HPDE6-E6E7 (cell line): ENCODE measurements around the gene DOK1.
A peak's percentile ranks its signal among the peaks of the same experiment; 100 is the strongest.
"Not testable (repeated sequence)": the region's sequence is repeated elsewhere in the genome, so short reads cannot be mapped to it uniquely, and the experiment has no call there.

ENCODE experiments used
- DNase-seq: peaks from one replicate; pipeline ENCODE4 v3.0.0; 2011; ENCODE audit warnings: missing footprints; ENCODE audit errors: extremely low spot score

The DOK1 gene

DNA sequence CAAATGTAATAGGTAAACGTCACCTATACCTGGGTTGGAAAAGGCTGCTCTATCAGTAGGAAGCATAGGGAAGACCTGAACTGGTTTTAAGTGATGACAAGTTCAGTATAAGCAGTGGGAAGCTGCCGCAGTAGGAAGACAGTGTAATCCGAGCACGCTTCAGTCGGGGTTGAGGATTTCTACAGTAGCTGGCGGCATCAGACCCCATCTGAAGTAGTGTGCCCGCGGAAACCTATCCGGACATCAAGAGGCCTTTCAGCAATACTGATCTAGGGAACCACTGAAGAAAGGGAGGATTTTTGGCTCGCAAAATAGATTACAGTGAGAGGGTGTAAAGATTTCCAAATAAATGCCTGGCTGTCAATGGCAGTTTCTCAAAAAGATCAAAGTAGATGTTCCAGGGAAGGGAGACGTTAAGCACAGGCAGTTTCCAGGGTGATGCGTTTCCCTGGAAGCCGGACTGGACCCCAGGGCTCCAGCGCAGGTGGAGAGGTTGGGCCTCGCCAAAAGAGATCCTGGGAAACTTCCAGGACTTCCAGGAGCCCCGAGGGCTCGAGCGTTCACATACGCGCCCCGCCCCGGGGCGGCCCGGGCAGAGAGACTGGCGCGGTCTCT is 6.1 kb upstream of the DOK1 start:
- DNase-seq = no peak

DNA sequence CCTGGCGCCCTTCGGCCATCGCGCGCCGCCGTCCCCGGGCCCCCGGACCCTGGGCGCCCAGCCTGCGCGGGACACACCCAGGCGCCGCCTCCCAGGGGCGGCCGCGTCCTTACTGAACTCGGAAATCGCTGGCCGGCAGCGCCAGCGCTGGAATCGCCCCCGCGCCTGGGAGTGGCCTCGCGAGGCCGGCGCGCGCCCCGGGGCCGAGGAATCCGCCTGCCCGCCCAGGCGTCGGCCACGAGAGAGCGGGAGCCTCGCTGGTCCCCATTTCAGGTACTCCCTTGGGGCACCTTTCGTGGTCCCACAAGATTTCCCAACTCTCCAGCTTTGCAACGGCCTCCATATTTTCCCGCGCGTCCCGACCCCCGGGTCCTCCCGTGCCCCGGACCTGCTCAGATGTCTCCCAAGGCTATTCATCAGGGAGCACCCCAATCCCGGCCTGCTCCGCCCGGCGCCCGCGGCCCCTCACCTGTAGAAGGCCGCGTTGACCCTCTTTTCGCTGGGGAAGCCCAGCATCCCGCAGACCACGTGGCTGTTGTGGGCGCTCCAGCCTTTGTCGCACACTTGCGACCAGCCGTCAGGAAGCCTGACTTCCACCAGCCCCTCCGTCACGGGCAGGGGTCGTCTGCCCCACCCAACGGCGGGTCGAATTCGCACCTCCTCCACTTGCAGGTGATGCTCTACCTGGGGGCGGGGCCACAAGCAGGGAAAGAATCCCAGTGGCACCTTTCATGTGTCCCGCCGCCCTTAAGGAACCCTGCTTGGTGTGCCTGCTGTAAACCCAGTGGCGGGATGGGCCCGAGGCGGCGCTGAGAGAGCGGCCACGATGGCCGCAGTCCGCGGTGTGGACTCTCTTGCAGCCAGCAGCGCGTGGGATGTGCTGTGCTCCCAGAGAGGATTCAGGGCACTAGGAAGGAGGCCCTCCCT is 5.4 kb upstream of the DOK1 start:
- peak; percentile 55 for DNase-seq

DNA sequence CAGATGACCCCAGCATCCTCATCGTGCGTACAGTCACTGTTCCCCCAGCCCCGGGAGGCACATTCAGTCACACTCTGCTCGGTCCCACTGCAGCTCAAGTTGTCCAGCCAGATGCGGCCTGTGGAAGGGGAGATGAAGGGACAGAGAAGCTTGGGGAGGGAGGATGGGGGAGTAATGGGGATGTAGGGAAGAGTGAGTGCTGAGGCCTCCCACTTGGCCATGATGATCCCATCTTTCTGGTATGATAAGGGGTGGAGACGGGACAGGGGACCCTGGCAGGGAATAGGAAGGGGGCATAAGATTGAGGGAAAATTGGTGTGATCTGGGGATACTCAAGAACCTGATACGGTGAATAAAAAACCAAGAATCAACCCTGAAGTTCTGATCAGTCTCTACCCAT is 4.3 kb upstream of the DOK1 start:
- no peak for DNase-seq

DNA sequence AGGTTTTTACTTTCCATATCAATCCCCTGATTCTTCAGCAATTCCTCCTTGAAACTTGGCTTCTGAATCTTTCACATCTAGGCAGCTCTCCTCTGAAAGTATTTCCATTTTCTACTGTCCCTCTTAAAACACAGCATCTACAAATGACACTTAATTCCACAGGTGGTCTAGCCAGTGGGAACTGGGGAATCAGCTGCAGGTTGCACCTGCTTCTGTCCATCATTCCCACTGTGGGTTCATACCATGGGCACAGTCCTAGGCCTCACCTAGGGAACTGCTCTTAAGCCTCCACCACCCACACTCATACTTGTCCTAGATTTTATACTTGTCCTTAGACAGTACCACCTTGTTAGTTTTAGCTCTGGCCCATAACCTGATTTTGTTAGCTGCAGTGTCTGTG is 3.0 kb upstream of the DOK1 start:
- DNase-seq = no peak

DNA sequence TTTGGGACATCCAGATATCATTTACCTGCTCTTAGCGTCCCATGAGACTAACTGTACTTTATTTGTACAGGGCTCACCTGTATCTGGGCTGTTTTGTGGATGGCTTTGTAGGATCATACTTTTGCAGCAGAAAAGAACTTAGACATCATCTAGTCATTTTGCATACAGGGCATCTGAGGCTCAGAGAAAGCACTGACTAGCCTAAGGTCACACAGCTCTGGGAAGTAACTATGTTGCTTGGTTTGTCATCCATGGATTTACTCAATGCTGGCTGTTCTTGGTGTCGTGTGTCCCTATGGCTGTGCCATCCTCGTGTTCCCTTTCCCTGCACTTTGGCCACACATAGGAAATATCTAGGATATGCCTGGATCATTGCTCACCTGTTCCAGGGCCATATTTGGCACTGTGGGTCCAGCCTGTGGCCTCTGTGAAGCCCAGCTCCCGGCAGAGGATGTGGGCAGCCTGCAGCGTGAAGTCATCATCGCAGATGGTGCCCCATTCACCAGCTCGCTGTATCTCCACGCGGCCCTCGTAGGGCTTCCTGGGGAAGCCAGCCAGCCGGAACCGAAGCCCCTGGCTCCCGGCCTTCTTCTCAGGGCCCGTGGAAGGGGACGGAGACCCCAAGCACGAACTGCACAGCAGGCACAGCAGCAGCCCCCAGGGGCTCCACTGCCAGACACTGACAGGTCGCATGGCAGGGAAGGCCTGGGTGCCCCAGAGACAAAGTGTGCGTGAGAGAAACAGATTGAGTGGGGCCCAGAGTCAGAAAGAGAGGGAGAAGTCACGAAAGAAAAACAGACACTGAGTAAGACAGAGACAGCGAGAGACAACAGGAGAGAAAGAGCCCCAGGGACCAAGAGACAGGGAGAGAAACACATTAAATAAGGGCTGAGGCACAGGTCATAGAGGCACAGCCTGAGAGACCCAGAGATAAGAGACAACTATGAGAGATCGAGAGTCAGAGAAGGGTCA is 2.3 kb upstream of the DOK1 start:
- DNase-seq = no peak

DNA sequence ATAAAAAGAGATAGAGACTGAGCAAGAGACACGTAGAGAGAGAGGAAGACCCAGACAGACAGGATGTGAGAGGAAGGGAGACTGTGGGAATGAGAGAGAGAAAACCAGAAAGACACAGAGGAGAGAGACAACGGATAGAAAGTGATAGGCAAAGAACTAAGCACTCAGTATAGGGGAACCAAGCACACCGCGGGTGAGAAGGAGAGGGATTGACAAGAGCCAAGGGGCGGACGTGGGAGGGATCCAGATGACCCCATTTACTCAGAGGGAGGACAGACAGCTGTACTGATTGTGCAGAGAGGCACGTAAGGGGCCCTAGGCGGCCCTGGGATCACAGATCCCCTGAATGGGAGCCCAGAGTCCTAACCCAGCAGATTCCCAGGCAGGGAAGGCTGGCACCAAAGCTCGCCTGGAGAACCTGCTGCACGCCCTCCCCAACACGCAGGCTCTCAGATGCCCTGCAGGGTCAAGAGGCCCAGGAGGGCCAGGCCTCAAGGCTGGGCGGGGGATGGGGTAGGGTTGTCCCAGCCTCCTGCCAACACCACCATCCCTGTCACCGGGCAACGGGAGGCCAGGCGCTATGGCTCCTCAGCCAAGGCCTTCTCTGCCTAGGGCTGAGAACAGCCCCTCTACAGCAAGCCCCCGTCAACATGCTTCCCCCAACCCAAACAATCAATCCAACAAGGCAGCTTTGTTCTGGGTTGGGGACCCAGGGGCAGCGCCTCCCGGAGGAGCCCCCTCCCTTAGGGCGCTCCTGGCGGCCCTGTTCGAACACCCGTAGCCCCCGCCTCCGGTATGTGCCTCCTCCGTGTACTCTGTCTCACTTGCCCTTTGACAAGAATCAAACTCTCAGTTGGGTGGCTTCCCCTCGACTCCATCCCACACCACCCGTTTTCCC is 1.4 kb upstream of the DOK1 start:
- no peak for DNase-seq

DNA sequence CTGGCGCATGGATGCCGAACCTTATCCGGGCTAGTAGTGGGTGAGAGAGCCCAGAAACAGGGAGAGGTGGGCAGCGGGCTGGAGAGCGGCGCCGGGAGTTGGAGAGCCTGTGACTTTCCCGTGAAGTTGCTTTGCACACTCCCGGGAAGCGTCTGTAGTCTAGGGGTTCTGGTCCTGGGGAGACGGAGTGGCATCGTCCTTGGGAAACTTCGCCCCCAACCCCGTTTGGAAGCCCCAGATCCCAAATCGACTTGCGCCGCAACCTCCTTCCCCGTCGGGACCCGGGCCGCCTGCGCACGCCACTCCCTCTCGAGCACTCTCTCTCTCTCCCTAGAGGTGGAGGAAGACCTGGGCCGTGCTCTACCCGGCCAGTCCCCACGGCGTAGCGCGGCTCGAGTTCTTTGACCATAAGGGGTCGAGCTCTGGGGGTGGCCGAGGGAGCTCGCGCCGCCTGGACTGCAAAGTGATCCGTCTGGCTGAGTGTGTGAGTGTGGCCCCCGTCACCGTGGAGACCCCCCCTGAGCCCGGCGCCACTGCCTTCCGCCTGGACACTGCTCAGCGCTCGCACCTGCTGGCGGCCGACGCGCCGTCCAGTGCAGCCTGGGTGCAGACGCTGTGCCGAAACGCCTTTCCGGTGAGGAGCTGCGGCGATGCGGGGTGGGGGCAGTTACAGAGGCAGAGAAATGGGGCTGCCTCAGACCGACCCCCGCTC is 456 bp downstream of the DOK1 start:
- no peak for DNase-seq

DNA sequence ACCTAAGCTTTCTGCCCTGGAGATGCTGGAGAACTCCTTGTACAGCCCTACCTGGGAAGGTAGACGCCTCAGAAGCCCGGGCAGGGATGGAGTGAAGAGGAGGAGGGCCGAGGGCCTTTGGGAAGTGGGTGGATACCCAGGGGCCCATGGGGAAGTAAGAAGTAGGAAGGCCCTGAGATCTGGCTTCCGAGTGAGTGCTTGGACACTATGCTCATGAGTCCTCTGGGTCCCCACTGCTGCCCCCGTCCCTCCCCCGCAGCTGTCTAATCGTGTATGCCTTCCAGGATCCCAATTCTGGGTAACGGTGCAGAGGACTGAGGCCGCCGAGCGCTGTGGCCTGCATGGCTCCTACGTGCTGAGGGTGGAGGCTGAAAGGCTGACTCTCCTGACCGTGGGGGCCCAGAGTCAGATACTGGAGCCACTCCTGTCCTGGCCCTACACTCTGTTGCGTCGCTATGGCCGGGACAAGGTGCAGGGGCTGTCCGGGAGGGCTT is 1.1 kb downstream of the DOK1 start:
- no peak for DNase-seq

DNA sequence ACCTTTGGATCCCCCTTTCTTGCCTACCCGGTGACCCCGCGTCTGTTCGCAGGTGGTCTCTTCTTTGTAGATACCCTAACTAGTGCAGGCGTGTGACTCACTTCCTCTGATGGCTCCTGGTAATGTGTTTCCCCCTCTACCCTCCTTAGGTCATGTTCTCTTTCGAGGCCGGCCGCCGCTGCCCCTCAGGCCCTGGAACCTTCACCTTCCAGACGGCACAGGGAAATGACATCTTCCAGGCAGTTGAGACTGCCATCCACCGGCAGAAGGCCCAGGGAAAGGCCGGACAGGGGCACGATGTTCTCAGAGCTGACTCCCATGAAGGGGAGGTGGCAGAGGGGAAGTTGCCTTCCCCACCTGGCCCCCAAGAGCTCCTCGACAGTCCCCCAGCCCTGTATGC is 1.6 kb downstream of the DOK1 start:
- no peak for DNase-seq

DNA sequence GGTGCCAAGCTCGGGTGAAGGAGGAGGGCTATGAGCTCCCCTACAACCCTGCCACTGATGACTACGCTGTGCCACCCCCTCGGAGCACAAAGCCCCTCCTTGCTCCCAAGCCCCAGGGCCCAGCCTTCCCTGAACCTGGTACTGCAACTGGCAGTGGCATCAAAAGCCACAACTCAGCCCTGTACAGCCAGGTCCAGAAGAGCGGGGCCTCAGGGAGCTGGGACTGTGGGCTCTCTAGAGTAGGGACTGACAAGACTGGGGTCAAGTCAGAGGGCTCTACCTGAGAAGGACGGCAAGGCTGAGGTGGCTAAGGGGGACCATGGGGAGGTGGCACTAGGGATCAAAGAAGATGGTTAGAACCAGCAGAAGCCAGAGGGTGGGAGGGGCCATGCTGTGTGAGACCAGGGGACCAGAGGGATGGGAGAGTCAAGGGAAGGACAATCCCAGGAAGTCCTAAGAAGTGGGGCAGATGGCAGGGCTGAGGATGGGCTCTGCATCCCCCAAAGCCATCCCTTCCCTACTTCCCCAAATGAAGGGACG is 2.4 kb downstream of the DOK1 start:
- DNase-seq = no peak

DNA sequence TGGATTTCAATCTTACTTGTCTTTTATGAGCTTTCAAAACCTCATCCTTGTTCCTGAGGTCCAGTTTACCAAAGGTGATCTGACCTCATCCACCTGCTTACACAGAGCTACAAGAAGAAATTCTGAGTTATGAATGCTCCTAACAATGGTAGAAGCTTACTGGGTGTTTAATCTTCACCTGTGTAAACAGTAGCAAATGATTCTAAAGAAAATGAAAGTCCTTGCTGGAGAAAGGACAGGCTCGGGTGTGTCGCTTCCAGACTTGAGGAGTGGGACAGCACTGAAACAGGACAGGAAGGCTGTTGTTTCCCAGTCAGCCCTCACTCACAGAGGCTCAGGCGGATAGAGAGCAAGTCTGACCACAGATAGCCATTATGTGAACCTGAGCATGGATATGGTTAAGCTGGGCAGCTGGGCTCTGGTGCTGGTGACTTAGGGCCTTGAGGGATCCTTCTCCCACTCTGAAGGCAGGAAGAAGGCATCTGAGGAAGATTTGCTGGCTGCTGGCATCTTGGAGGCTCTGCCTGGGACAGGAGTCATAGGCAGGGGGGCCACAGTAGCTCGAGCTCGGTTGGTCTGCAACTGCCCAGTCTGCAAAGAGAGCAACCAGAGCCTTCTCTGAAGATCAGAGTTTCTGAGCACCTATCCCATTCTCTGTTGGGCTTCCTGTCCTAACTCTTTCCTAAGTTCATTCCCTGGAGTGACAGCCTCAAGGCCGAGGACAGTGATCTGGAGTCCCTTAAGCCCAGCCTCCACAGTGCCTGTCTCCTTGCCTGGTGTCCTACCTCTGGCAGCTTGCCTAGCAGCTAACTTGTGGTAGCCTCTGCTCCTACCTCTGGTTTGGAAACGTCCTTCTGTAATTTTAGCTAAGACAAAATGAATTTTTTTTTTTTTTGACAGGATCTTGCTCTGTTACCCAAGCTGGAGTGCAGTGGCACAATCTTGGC is 4.0 kb downstream of the DOK1 start:
- no peak for DNase-seq

DNA sequence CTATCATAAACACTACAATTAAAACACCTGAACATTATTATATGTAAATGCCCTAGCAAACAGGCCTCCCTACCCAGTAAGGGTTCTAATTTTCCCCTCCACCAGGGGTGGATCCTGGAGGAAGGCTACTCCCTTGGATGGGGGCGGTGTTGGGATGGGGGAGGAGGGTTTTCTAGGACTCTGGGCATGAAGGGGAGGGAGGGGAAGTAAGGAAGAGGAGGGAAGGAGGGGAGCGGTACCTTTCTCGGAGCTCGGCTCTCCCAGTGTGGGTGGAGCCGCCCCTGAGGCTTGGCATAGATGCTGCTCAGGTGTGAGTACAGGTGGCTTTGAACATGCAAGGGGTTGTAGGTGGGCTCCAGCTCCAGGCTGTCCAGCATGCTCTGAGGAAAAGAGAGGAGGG is 5.4 kb downstream of the DOK1 start:
- no peak for DNase-seq

DNA sequence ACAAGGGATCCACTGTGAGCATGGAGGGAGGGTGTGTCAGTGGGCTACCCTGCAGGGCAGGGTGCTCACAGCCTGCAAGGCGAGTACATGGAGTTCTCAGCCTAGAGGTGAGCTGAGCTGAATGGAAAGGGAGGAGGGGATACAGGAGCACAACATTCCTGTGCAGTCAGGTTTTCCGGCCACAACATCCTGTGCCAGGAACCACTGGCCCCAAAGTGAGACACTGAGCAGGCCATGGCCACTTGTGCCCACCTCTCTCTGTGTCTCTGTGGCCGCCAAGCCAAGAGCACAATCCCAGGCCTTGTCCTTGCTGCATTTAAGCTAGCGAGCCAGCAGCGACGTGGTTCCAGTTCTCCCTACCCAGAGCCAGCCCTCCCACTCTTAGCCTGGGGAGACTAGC is 6.1 kb downstream of the DOK1 start:
- no peak for DNase-seq

DNA sequence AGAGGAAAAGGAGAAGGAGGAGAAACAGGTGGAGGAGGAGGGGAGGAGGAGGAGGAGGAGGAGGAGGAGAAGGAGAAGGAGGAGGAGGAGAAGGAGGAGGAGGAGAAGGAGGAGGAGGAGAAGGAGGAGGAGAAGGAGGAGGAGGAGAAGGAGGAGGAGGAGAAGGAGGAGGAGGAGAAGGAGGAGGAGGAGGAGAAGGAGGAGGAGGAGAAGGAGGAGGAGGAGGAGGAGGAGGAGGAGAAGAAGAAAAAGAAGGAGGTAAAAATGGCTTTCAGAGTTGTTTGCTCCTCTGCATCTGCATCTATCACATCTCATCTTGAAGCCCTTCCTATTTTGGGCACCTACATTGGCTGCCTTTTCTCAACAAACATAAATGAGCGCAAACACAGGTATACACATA is 6.5 kb downstream of the DOK1 start:
- not testable (repeated sequence) for DNase-seq

DNA sequence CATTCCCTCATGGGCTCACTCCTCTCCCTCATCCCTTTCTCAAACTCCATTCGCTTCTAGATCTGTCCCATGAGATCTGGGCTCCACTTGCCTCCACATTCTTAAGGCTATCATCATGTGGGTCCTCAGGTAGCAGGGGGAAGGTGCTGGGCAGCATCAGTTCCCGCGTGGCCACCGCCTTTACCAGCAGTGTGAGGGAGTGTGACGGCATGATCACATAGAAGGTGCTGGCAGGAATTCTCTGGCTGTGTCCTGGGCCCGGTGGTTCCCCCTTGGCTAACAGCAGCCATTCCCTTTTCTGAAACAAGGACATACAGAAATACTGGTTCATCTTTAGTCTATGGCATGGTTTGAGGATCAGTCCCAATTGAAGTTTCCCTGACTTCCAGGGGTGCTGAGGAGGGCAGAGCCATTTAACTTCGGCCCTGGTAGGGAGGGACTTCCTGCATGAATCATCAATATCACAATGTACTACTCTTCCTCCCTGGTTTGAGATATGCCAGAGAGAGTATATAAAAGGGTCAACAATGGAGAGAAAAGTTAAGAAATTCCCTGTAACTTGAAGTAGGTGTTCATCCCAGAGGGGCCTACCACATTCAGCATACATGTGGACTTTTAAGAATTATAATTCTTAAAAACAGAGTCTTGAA is 7.7 kb downstream of the DOK1 start:
- no peak for DNase-seq

DNA sequence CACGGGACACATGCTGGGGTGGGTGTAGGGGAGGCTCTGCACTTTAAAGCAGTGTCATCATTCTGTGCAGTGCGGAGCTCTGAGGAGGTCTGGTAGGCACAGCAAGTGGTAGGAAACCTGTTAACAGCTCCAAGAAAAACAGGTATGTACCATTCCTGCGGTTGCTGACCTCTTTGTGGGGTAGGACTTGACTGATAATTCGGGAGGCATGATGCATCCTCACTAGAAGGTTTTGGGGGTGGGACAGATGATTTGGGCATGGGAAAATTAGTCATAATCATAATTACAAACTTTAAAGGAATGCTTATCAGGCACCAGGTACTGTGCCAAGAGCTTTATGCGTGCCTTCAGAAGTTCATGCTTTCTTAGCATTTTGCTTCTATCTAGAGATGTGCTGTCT is 9.7 kb downstream of the DOK1 start:
- DNase-seq = no peak

DNA sequence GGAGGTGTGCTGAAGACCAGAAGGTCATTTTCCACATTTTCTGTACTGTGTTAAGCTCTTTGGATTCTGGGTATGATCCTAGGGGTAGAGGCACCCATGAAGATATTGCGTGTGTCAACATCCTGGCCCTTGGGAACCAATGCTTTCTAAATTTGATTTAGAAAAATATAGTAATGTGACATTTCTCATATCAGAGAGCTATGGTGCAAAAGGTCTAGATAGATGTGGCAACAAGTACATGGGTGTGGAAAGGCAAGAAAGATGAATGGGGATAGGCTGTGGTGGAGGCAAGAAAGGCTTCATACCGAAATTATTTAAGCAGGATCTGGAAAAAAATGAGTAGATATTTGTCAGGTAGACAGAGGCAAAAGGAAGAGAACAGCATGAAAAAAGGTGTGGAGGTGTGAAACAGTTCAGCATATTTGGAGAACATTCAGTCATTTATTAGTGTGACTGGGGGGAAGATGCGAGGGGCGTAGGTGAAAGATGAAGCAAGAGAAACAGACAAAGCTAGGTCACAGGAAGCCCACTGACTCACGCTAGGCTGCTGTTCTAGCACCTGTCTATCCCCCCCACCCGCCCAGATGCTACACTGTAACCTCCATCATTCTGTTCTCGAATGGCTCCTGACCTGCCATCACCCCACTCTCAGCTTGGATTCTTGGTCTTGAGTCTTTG is 11.7 kb downstream of the DOK1 start:
- DNase-seq = no peak

DNA sequence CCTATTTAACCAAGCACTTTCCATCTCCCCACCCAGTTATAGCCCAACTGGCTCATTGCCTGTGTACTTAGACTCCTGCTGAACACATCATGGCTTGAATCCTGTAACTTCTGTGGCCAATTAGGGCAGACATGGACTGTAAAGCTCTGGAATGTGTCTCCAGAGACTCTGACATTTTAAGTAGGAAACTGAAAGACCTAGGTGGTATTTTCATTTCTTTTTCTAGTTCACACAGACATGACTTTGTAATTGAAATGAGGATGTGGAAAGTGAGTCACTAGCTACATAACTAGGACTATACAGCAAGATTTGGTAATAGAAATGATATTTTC is 12.2 kb downstream of the DOK1 start:
- DNase-seq = no peak
